ENCODE data around the gene PDIA3. TPM values are rescaled to one million over a fixed set of nuclear protein-coding genes. Genes with fewer than 3 reads are reported as not detected.
"Not testable (repeated sequence)": the region's sequence is repeated elsewhere in the genome, so short reads cannot be mapped to it uniquely, and the experiment has no call there.

The PDIA3 gene
- total RNA-seq, 4 donors from 2014 or later, result 75.4 to 107 (median 94.2) TPM

GRCh38 chr15:43808435-43808950, 62.3 kb downstream of the PDIA3 start:
- H3K4me1 ChIP-seq, result no peaks in the 10 kb centered on the region
- no peaks in the 10 kb centered on the region for H3K27me3 ChIP-seq
- WGBS, 2 donors, result 88 to 91% methylated on average over 5 of the region's 5 CpGs
- no peak for TF ChIP-seq EP300 (IDR thresholded peaks at IDR 0.05)
- no peak for TF ChIP-seq CTCF (IDR thresholded peaks at IDR 0.05)
- no peak for TF ChIP-seq POLR2A (IDR thresholded peaks at IDR 0.05)
- no peak overlapping the region for H3K27ac ChIP-seq
- H3K4me3 ChIP-seq, result no peak overlapping the region
- H3K9me3 ChIP-seq, result no peaks in the 10 kb centered on the region
- H3K36me3 ChIP-seq, result peaks cover 9 to 99% (median 47%) of the 10 kb centered on the region in 3 donors
- DNase-seq (ENCODE audit: low spot score in 2 of 2), result no peak

- Histone ChIP-seq H3K9me3 (no peaks in the 10 kb centered on the region), H3K4me3 (no peak overlapping the region), H3K36me3 (peaks cover 6 to 99% (median 53%) of the 10 kb centered on the region in 3 donors), H3K27me3 (no peaks in the 10 kb centered on the region), H3K27ac (peak overlapping the region in 1 of 4 donors; percentile 8), H3K4me1 (no peaks in the 10 kb centered on the region)
- no peak for DNase-seq (ENCODE audit: low spot score in 2 of 2)
- TF ChIP-seq POLR2A (IDR thresholded peaks at IDR 0.05) (no peak), CTCF (IDR thresholded peaks at IDR 0.05) (no peak), EP300 (IDR thresholded peaks at IDR 0.05) (no peak)
- WGBS, 2 donors, result 86% methylated on average over 6 of the region's 6 CpGs
Observed at GRCh38 chr15:43808960-43809678, 62.9 kb downstream of the PDIA3 start.

- not testable (repeated sequence) for H3K4me1 ChIP-seq; H3K9me3 ChIP-seq; H3K27ac ChIP-seq; DNase-seq (ENCODE audit: low spot score in 2 of 2); H3K27me3 ChIP-seq; H3K4me3 ChIP-seq
- H3K36me3 ChIP-seq, result peaks cover 2 to 77% (median 43%) of the 10 kb centered on the region in 3 donors
- WGBS, 2 donors, result 94% methylated on average over 5 of the region's 5 CpGs
Observed at GRCh38 chr15:43815064-43815463, 68.8 kb downstream of the PDIA3 start.

DNA sequence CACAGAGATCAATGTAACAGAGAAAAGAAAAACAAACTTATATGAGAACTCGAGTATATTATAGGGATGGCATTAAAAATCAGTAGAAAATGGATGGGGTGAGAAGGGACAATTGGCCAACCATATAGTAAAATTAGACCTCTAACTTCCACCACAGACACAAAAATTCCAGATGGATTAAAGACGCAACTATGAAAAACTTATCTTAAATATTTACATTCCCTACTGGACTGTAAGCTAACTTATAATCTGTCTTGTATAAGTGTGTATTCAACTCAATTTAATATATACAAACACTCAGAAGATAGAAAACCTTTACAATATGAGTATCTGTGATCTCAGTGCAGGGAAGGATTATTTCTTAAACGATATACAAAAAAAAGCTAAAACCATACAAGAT, 75.3 kb downstream of the PDIA3 start:
- Histone ChIP-seq H3K27ac (no peak overlapping the region), H3K4me1 (peaks cover 0 to 52% (median 22%) of the 10 kb centered on the region in 4 donors)

More for the DNA sequence above, 75.3 kb downstream of the PDIA3 start:
- Histone ChIP-seq H3K9me3 (no peaks in the 10 kb centered on the region), H3K27me3 (no peaks in the 10 kb centered on the region), H3K36me3 (peaks cover 0 to 19% (median 0%) of the 10 kb centered on the region in 3 donors), H3K4me3 (no peak overlapping the region)
- TF ChIP-seq POLR2A (IDR thresholded peaks at IDR 0.05), result no peak
- no peak for DNase-seq (ENCODE audit: low spot score in 2 of 2)
- 73 to 79% methylated on average over 3 of the region's 3 CpGs for WGBS, 2 donors

Small RNAs within 50 kb of the gene (small RNA-seq; reads per million reads assigned to genes)
- gene MIR1282 (not detected), gene RNU6-353P (not detected), gene RNU6-354P (not detected)

Other genes starting within 250 kb of the PDIA3 start
- gene MAP1A, start 228.8 kb upstream of the PDIA3 start, total RNA-seq, result 10 to 100 TPM; 17.4 to 23.7 (median 21.3) TPM
- gene PPIP5K1, start 156.2 kb upstream of the PDIA3 start, total RNA-seq, result 10 to 100 TPM; 22.6 to 57.9 (median 40.4) TPM
- not detected for gene CKMT1B, start 152.4 kb upstream of the PDIA3 start, total RNA-seq
- 1 to 10 TPM in 3 of 4 donors, under 1 TPM in 1; 0.30 to 1.4 (median 1.2) TPM for gene STRC, start 127.6 kb upstream of the PDIA3 start, total RNA-seq
- gene CATSPER2, start 97.6 kb upstream of the PDIA3 start, total RNA-seq, result 10 to 100 TPM in 1 of 4 donors, 1 to 10 TPM in 3; 1.2 to 18.6 (median 6.3) TPM
- gene CKMT1A, start 52.6 kb upstream of the PDIA3 start, total RNA-seq, result not detected
- gene ELL3, start 30.5 kb downstream of the PDIA3 start, total RNA-seq, result 10 to 100 TPM; 11.4 to 29.3 (median 13.0) TPM
- gene SERF2, start 45.9 kb downstream of the PDIA3 start, total RNA-seq, result 100 to 1,000 TPM; 698 to 988 (median 804) TPM
- under 1 TPM in 1 of 4 donors, not detected in 3; 0.20 TPM for gene SERINC4, start 53.8 kb downstream of the PDIA3 start, total RNA-seq
- gene HYPK, start 54.2 kb downstream of the PDIA3 start, total RNA-seq, result 10 to 100 TPM in 3 of 4 donors, 1 to 10 TPM in 1; 7.5 to 27.6 (median 12.1) TPM
- gene MFAP1, start 78.3 kb downstream of the PDIA3 start, total RNA-seq, result 10 to 100 TPM in 3 of 4 donors, 1 to 10 TPM in 1; 9.6 to 15.7 (median 11.9) TPM
- 1 to 10 TPM; 2.7 to 7.5 (median 2.9) TPM for gene WDR76, start 80.6 kb downstream of the PDIA3 start, total RNA-seq